Endothelial cell of umbilical vein (primary cell): ENCODE measurements around the gene MOB1B.

ENCODE experiments used
- MYC ChIP-seq: IDR thresholded peaks from one replicate; pipeline ENCODE4 v1.6.1; 2011; ENCODE audit warnings: mild to moderate bottlenecking, low read depth, low read length
- POLR2A ChIP-seq: IDR thresholded peaks from 2 replicates; pipeline ENCODE4 v1.6.1; 2012; ENCODE audit warnings: low read depth, mild to moderate bottlenecking, control low read depth, low read length
- TF ChIP-seq, protein P1 (sequence below), 2 donors: IDR thresholded peaks; 1 replicate in 1 of 2; 2 replicates in 1 of 2; pipeline ENCODE4 v1.5.1; 2011; ENCODE audit warnings: low read length in 2 of 2, mild to moderate bottlenecking in 2 of 2, moderate library complexity in 2 of 2, control low read depth in 1 of 2, inconsistent platforms in 1 of 2, low read depth in 1 of 2; ENCODE audit not compliant: insufficient read depth in 1 of 2; ENCODE audit errors: extremely low read depth in 1 of 2

DNA sequence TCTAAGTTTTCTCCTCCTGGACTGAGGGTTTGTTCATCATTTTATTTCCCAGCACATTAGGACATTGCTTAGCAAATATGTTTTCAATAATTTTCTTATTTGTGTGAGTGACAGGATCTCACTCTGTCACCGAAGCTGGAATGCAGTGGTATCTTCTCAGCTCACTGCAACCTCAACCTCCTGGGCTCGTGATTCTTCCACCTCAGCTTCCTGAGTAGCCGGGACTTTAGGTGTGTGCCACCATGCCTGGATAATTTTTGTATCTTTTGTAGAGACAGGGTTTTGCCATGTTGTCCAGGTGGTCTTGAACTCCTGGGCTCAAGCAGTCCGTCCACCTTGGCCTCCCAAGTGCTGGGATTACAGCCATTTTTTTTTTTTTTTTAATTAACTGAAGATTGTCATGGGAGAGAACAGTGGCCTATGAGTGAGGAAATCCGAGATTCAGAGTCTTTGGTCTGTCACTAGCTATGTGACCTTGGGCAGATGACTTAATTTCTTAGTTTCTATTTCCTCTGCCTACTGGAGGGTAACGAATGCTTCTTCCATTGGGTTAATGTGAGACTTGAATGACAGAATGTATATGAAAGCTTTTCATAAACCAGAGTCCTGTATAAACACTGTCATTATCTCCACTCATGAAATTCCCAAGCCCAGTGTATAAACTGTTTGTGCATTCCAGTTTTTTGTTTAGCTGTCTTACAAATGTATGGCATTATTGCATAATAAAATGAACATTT, 23.9 kb downstream of the MOB1B start:
- TF ChIP-seq POLR2A (no peak), MYC (no peak)
- TF ChIP-seq, protein P1, sequence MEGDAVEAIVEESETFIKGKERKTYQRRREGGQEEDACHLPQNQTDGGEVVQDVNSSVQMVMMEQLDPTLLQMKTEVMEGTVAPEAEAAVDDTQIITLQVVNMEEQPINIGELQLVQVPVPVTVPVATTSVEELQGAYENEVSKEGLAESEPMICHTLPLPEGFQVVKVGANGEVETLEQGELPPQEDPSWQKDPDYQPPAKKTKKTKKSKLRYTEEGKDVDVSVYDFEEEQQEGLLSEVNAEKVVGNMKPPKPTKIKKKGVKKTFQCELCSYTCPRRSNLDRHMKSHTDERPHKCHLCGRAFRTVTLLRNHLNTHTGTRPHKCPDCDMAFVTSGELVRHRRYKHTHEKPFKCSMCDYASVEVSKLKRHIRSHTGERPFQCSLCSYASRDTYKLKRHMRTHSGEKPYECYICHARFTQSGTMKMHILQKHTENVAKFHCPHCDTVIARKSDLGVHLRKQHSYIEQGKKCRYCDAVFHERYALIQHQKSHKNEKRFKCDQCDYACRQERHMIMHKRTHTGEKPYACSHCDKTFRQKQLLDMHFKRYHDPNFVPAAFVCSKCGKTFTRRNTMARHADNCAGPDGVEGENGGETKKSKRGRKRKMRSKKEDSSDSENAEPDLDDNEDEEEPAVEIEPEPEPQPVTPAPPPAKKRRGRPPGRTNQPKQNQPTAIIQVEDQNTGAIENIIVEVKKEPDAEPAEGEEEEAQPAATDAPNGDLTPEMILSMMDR (IDR thresholded peaks at IDR 0.05; ENCODE audit: extremely low read depth in 1 of 2, insufficient read depth in 1 of 2, low read depth in 1 of 2, low read length in 2 of 2), result no peak
